ENCODE data around the gene CGN. TPM values are rescaled to one million over a fixed set of nuclear protein-coding genes. Genes with fewer than 3 reads are reported as not detected.

The CGN gene
- total RNA-seq, 1 experiment from 2014 or later = 1.6 TPM

Small RNAs within 50 kb of the gene (small RNA-seq; reads per million reads assigned to genes)
- gene MIR554 (not detected), gene RF00405 (0.11 reads per million)

Other genes starting within 250 kb of the CGN start
- gene ZNF687, start 229.1 kb upstream of the CGN start, total RNA-seq (2014; rRNA removed; shearing (Covaris generic)) = 17.6 and 22.2 TPM in 2 replicates
- 37.8 and 50.0 TPM in 2 replicates for gene PI4KB, start 184.0 kb upstream of the CGN start, total RNA-seq (2014; rRNA removed; shearing (Covaris generic))
- 34.8 and 46.4 TPM in 2 replicates for gene RFX5, start 164.1 kb upstream of the CGN start, total RNA-seq (2014; rRNA removed; shearing (Covaris generic))
- gene SELENBP1, start 138.7 kb upstream of the CGN start, total RNA-seq (2014; rRNA removed; shearing (Covaris generic)) = not detected in 2 replicates
- gene PSMB4, start 111.8 kb upstream of the CGN start, total RNA-seq (2014; rRNA removed; shearing (Covaris generic)) = 526 and 564 TPM in 2 replicates
- 13.0 and 27.6 TPM in 2 replicates for gene POGZ, start 51.9 kb upstream of the CGN start, total RNA-seq (2014; rRNA removed; shearing (Covaris generic))
- 7.2 and 9.3 TPM in 2 replicates for gene TUFT1, start 28.9 kb downstream of the CGN start, total RNA-seq (2014; rRNA removed; shearing (Covaris generic))
- gene SNX27, start 100.7 kb downstream of the CGN start, total RNA-seq (2014; rRNA removed; shearing (Covaris generic)) = 15.2 and 21.1 TPM in 2 replicates
- gene CELF3, start 205.4 kb downstream of the CGN start, total RNA-seq (2014; rRNA removed; shearing (Covaris generic)) = not detected in 2 replicates
- not detected in 2 replicates for gene RIIAD1, start 210.1 kb downstream of the CGN start, total RNA-seq (2014; rRNA removed; shearing (Covaris generic))

Data from HT1080 (cell line).